Measurements from ENCODE around the gene IL1RAP. TPM values are rescaled to one million over a fixed set of nuclear protein-coding genes. Genes with fewer than 3 reads are reported as not detected.

The IL1RAP gene
- total and polyA plus RNA-seq, 9 of the 15 experiments (the other 6 are each of a cell fraction or from before 2014, with no cell fraction given): 0.23 to 1.8 (median 0.88) TPM

- WGBS (ENCODE audit: insufficient coverage, low coverage, missing lambda C conversion rate): 0% methylated on average over 1 of the region's 1 CpG
- intact Hi-C loops (cut with micrococcal nuclease): no loop called here
- Histone ChIP-seq H3K9me1 (ENCODE audit: control insufficient read depth, insufficient read depth, low read length) (no peaks in the 10 kb centered on the region), H3K36me3 (ENCODE audit: control insufficient read depth, insufficient read depth, low read length) (no peaks in the 10 kb centered on the region), H3K27ac (ENCODE audit: extremely low read depth, low read depth, low read length) (no peak overlapping the region), H3K79me2 (ENCODE audit: control insufficient read depth, insufficient read depth, low read length) (no peaks in the 10 kb centered on the region), H3K4me2 (ENCODE audit: insufficient read depth, low read length) (no peak overlapping the region), H4K20me1 (replicated peaks; ENCODE audit: control insufficient read depth, insufficient read depth, low read length) (no peaks in the 10 kb centered on the region), H2AFZ (ENCODE audit: low read depth, low read length) (no peak overlapping the region), H3K9me3 (replicated peaks; ENCODE audit: control insufficient read depth, insufficient read depth, low read depth, low read length) (no peaks in the 10 kb centered on the region), H3K9ac (ENCODE audit: insufficient read depth in 1 of 2, low read depth in 2 of 2, low read length in 2 of 2) (no peak overlapping the region), H3K4me3 (no peak overlapping the region), H3K4me1 (replicated peaks in 1 of 2; ENCODE audit: control insufficient read depth in 2 of 2, insufficient read depth in 2 of 2, low read length in 2 of 2) (peaks cover 0 to 8% of the 10 kb centered on the region in 2 experiments; a peak in 2 of 5 replicates), H3K27me3 (ENCODE audit: control insufficient read depth in 2 of 2, insufficient read depth in 2 of 2, low read length in 2 of 2) (no peaks in the 10 kb centered on the region)
- no peak for DNase-seq (ENCODE audit: extremely low read depth in 1 of 4, low spot score in 3 of 4)
- ChIA-PET POLR2A (no interaction called here), CTCF (ENCODE audit: low intra/inter-chr PET ratio) (no interaction called here)
- no TSS peak for BruUV-seq (replicated peaks)
- FAIRE-seq: no peak
- in situ Hi-C loops (cut with MboI): no loop called here
- ATAC-seq: no peak
- TF ChIP-seq ZNF253 (CRISPR knock-in tag; conservative IDR thresholded peaks at IDR 0.05) (no peak), ZNF644 (tag; IDR thresholded peaks at IDR 0.05; ENCODE audit: low read depth) (no peak), KLF10 (CRISPR knock-in tag; IDR thresholded peaks at IDR 0.05) (no peak), PHF21A (IDR thresholded peaks at IDR 0.05; ENCODE audit: borderline replicate concordance, low read depth) (no peak), RCOR1 (IDR thresholded peaks at IDR 0.05; ENCODE audit: borderline replicate concordance in 1 of 2, low read depth in 2 of 2, low read length in 2 of 2) (no peak), NR2F6 (CRISPR knock-in tag; IDR thresholded peaks at IDR 0.05) (no peak), CXXC5 (CRISPR knock-in tag; IDR thresholded peaks at IDR 0.05) (no peak), SIRT6 (IDR thresholded peaks at IDR 0.05; ENCODE audit: low read depth, low read length) (no peak), NEUROD1 (IDR thresholded peaks at IDR 0.05; ENCODE audit: borderline replicate concordance, low read depth, low read length, partially characterized antibody) (no peak), FOXK2 (conservative IDR thresholded peaks at IDR 0.05 in 1 of 2, IDR thresholded peaks at IDR 0.05 in 1 of 2; ENCODE audit: low read depth in 2 of 2) (no peak), ATF7 (IDR thresholded peaks at IDR 0.05) (no peak)
Observed at GRCh38 chr3:190516416-190516815, 2.5 kb downstream of the IL1RAP start.
